ENCODE results near the gene NAGS.
"Not testable (repeated sequence)": the region's sequence is repeated elsewhere in the genome, so short reads cannot be mapped to it uniquely, and the experiment has no call there.

The NAGS gene

GRCh38 chr17:44029736-44030135 is 25.3 kb downstream of the NAGS start:
- no peak for TF ChIP-seq CTCF (IDR thresholded peaks at IDR 0.05; ENCODE audit: borderline replicate concordance, control extremely low read depth, extremely low read depth, insufficient read depth, missing control alignments)
- in situ Hi-C loops (cut with MboI; ENCODE audit: low sequenced_read_pairs, unreplicated experiment): no loop called here
- no peak for DNase-seq (ENCODE audit: low spot score)

GRCh38 chr17:44030482-44030881 is 26.1 kb downstream of the NAGS start:
- TF ChIP-seq CTCF (IDR thresholded peaks at IDR 0.05; ENCODE audit: borderline replicate concordance, control extremely low read depth, extremely low read depth, insufficient read depth, missing control alignments): no peak
- no peak for DNase-seq (ENCODE audit: low spot score)
- in situ Hi-C loops (cut with MboI; ENCODE audit: low sequenced_read_pairs, unreplicated experiment): no loop called here

GRCh38 chr17:44033861-44034408 is 29.5 kb downstream of the NAGS start:
- in situ Hi-C loops (cut with MboI; ENCODE audit: low sequenced_read_pairs, unreplicated experiment): no loop called here
- TF ChIP-seq CTCF (IDR thresholded peaks at IDR 0.05; ENCODE audit: borderline replicate concordance, control extremely low read depth, extremely low read depth, insufficient read depth, missing control alignments): no peak
- DNase-seq (ENCODE audit: low spot score): no peak

GRCh38 chr17:44034688-44035087 is 30.3 kb downstream of the NAGS start:
- in situ Hi-C loops (cut with MboI; ENCODE audit: low sequenced_read_pairs, unreplicated experiment); DNase-seq (ENCODE audit: low spot score): not testable (repeated sequence)

GRCh38 chr17:44037471-44037870 is 33.0 kb downstream of the NAGS start:
- no peak for TF ChIP-seq CTCF (IDR thresholded peaks at IDR 0.05; ENCODE audit: borderline replicate concordance, control extremely low read depth, extremely low read depth, insufficient read depth, missing control alignments)
- in situ Hi-C loops (cut with MboI; ENCODE audit: low sequenced_read_pairs, unreplicated experiment): no loop called here
- no peak for DNase-seq (ENCODE audit: low spot score)

GRCh38 chr17:44038604-44039011 is 34.2 kb downstream of the NAGS start:
- DNase-seq (ENCODE audit: low spot score): no peak
- TF ChIP-seq CTCF (IDR thresholded peaks at IDR 0.05; ENCODE audit: borderline replicate concordance, control extremely low read depth, extremely low read depth, insufficient read depth, missing control alignments): no peak
- in situ Hi-C loops (cut with MboI; ENCODE audit: low sequenced_read_pairs, unreplicated experiment): no loop called here

- DNase-seq (ENCODE audit: low spot score): no peak
- TF ChIP-seq CTCF (IDR thresholded peaks at IDR 0.05; ENCODE audit: borderline replicate concordance, control extremely low read depth, extremely low read depth, insufficient read depth, missing control alignments): no peak
- in situ Hi-C loops (cut with MboI; ENCODE audit: low sequenced_read_pairs, unreplicated experiment): no loop called here
Observed at GRCh38 chr17:44039829-44040635, 35.6 kb downstream of the NAGS start.
